Kidney epithelial cell (primary cell): ENCODE results near the gene CORO2B. TPM values are rescaled to one million over a fixed set of nuclear protein-coding genes. Genes with fewer than 3 reads are reported as not detected.

ENCODE experiments used
- DNase-seq: peaks from one replicate; pipeline ENCODE4 v3.0.0-alpha.2; 2010; ENCODE audit warnings: low read depth
- H3K27me3 ChIP-seq: 2 replicates; pipeline ENCODE4 v1.6.0; 2011; ENCODE audit warnings: low read length; ENCODE audit not compliant: control insufficient read depth, insufficient read depth
- H3K36me3 ChIP-seq: 2 replicates; pipeline ENCODE4 v1.5.1; 2011; ENCODE audit warnings: low read length; ENCODE audit not compliant: control insufficient read depth, insufficient read depth
- H3K4me3 ChIP-seq: 2 replicates; pipeline ENCODE4 v1.5.1; 2011; ENCODE audit warnings: low read depth, mild to moderate bottlenecking, control low read depth, low read length
- CTCF ChIP-seq: IDR thresholded peaks from 2 replicates; pipeline ENCODE4 v1.5.1; 2011; ENCODE audit warnings: mild to moderate bottlenecking, moderate library complexity, low read length, control low read depth, inconsistent platforms; ENCODE audit not compliant: insufficient read depth, poor library complexity, severe bottlenecking
- total RNA-seq: library from RNA; depleted of rRNA; stranded (reverse); fragments of >200 nt; gene quantifications from 2 replicates; pipeline ENCODE4 v1.2.3, GENCODE V29; 2015

The CORO2B gene
- total RNA-seq, 1 donor from 2014 or later = 19.8 TPM

- no peak for TF ChIP-seq CTCF
- DNase-seq = no peak
- Histone ChIP-seq H3K27me3 (no peaks in the 10 kb centered on the region), H3K4me3 (no peak overlapping the region), H3K36me3 (no peaks in the 10 kb centered on the region)
Observed at GRCh38 chr15:68697711-68698690, 119.2 kb downstream of the CORO2B start.

GRCh38 chr15:68698708-68699107 is 119.9 kb downstream of the CORO2B start:
- no peaks in the 10 kb centered on the region for H3K36me3 ChIP-seq
- no peak overlapping the region for H3K4me3 ChIP-seq
- TF ChIP-seq CTCF = no peak
- H3K27me3 ChIP-seq = no peaks in the 10 kb centered on the region
- no peak for DNase-seq

- H3K4me3 ChIP-seq = no peak overlapping the region
- no peak for DNase-seq
- H3K27me3 ChIP-seq = no peaks in the 10 kb centered on the region
- H3K36me3 ChIP-seq = no peaks in the 10 kb centered on the region
- no peak for TF ChIP-seq CTCF
Observed at GRCh38 chr15:68699124-68699880, 120.5 kb downstream of the CORO2B start.

GRCh38 chr15:68699881-68700454 is 121.2 kb downstream of the CORO2B start:
- no peak for TF ChIP-seq CTCF
- no peaks in the 10 kb centered on the region for H3K27me3 ChIP-seq
- H3K36me3 ChIP-seq = no peaks in the 10 kb centered on the region
- no peak overlapping the region for H3K4me3 ChIP-seq
- DNase-seq = no peak

- Histone ChIP-seq H3K36me3 (no peaks in the 10 kb centered on the region), H3K4me3 (no peak overlapping the region)
- no peak for DNase-seq
Observed at GRCh38 chr15:68700455-68701123, 121.8 kb downstream of the CORO2B start.

More at GRCh38 chr15:68700455-68701123, 121.8 kb downstream of the CORO2B start:
- TF ChIP-seq CTCF = no peak
- no peaks in the 10 kb centered on the region for H3K27me3 ChIP-seq
